SK-N-SH (cell line): ENCODE data around the gene SF3B6. TPM values are rescaled to one million over a fixed set of nuclear protein-coding genes. Genes with fewer than 3 reads are reported as not detected.
A peak's percentile ranks its signal among the peaks of the same experiment; 100 is the strongest.

Experiments
- CTCF ChIA-PET: fragments of 300-600, 350-600 bp; formaldehyde crosslinking; extraction: SDS; loops from one replicate; lab custom pipeline; 2021; lab: Yijun Ruan, JAX
- POLR2A ChIA-PET: fragments of 350-600 bp; sonication (Branson Sonifier 250); formaldehyde crosslinking; extraction: SDS; loops from one replicate; lab custom pipeline; 2020; ENCODE audit warnings: antibody characterized with exemption, inconsistent platforms; lab: Yijun Ruan, JAX
- DNase-seq: peaks from one replicate; pipeline ENCODE4 v3.0.0; 2012
- H2AFZ ChIP-seq: fragments of 200-600 bp; sonication (generic); 2 replicates; pipeline ENCODE4 v1.8.1; 2016; ENCODE audit warnings: antibody characterized with exemption, mild to moderate bottlenecking, low read depth
- H3F3A ChIP-seq: fragments of 200-600 bp; sonication (generic); replicated peaks from 2 replicates; pipeline ENCODE3; 2016; ENCODE audit warnings: antibody characterized with exemption, mild to moderate bottlenecking; ENCODE audit not compliant: insufficient read depth
- H3K27ac ChIP-seq, 2 experiments: fragments of 200-500 bp in 1 of 2; fragments of 200-600 bp in 1 of 2; sonication (Bioruptor generic) in 1 of 2; sonication (generic), shearing (Covaris generic) in 1 of 2; 2 replicates each; pipeline versions ENCODE4 v1.5.1 to v1.6.1; 2014 to 2016; ENCODE audit warnings: low read depth in 2 of 2, inconsistent platforms in 1 of 2, low read length in 1 of 2, mild to moderate bottlenecking in 1 of 2, mixed read lengths in 1 of 2
- H3K27me3 ChIP-seq: fragments of 200-600 bp; sonication (generic), shearing (Covaris generic); 2 replicates; pipeline ENCODE4 v1.6.1; 2016; ENCODE audit warnings: mixed run types; ENCODE audit not compliant: insufficient read depth
- H3K36me3 ChIP-seq, 2 experiments: fragments of 200-500 bp in 1 of 2; fragments of 200-600 bp in 1 of 2; sonication (Bioruptor generic) in 1 of 2; sonication (generic) in 1 of 2; replicated peaks in 1 of 2; 2 replicates each; pipeline versions ENCODE3 to v1.5.1; 2014 to 2016; ENCODE audit warnings: low read length in 1 of 2, mild to moderate bottlenecking in 1 of 2; ENCODE audit not compliant: insufficient read depth in 2 of 2, control insufficient read depth in 1 of 2
- H3K4me1 ChIP-seq, 2 experiments: fragments of 200-500 bp in 1 of 2; fragments of 200-600 bp in 1 of 2; sonication (Bioruptor generic) in 1 of 2; sonication (generic), shearing (Covaris generic) in 1 of 2; 2 replicates each; pipeline versions ENCODE4 v1.5.1 to v1.6.1; 2014 to 2016; ENCODE audit warnings: low read depth in 1 of 2, low read length in 1 of 2, mixed run types in 1 of 2; ENCODE audit not compliant: insufficient read depth in 2 of 2, control insufficient read depth in 1 of 2
- H3K4me2 ChIP-seq: fragments of 200-600 bp; sonication (generic), shearing (Covaris generic); 2 replicates; pipeline ENCODE4 v1.6.1; 2017; ENCODE audit warnings: mixed run types
- H3K4me3 ChIP-seq, 2 experiments: fragments of 200-500 bp in 1 of 2; fragments of 200-600 bp in 1 of 2; sonication (Bioruptor generic) in 1 of 2; sonication (generic), shearing (Covaris generic) in 1 of 2; 2 replicates each; pipeline versions ENCODE4 v1.5.1 to v1.8.1; 2014 to 2016; ENCODE audit warnings: low read depth in 2 of 2, inconsistent platforms in 1 of 2, low read length in 1 of 2, mild to moderate bottlenecking in 1 of 2, mixed read lengths in 1 of 2, moderate library complexity in 1 of 2
- H3K79me2 ChIP-seq: fragments of 200-600 bp; sonication (generic); 2 replicates; pipeline ENCODE4 v1.8.1; 2017; ENCODE audit warnings: mild to moderate bottlenecking; ENCODE audit not compliant: insufficient read depth
- H3K9ac ChIP-seq: fragments of 200-600 bp; sonication (generic); 2 replicates; pipeline ENCODE4 v1.6.1; 2017; ENCODE audit warnings: mixed run types
- H3K9me2 ChIP-seq: fragments of 200-600 bp; sonication (generic); 2 replicates; pipeline ENCODE4 v1.6.1; 2017; ENCODE audit warnings: mixed run types
- H3K9me3 ChIP-seq: fragments of 200-600 bp; sonication (generic); 2 replicates; pipeline ENCODE4 v1.6.1; 2017; ENCODE audit warnings: mixed run types, mild to moderate bottlenecking, moderate library complexity
- H4K20me1 ChIP-seq: fragments of 200-600 bp; sonication (generic); 2 replicates; pipeline ENCODE4 v1.6.1; 2017; ENCODE audit warnings: mild to moderate bottlenecking, mixed run types; ENCODE audit not compliant: insufficient read depth
- CTCF ChIP-seq: fragments of 200-600 bp; sonication (generic); IDR thresholded peaks from 2 replicates; pipeline ENCODE4 v1.6.1; 2017; ENCODE audit warnings: antibody characterized with exemption, mild to moderate bottlenecking, moderate library complexity
- FOXJ3 ChIP-seq: sonication (generic); formaldehyde crosslinking; IDR thresholded peaks from 2 replicates; pipeline ENCODE4 v1.5.1; 2020; ENCODE audit warnings: mild to moderate bottlenecking, missing genetic modification reagents
- FOXM1 ChIP-seq: IDR thresholded peaks from 2 replicates; pipeline ENCODE4 v1.4.0; 2012; ENCODE audit warnings: low read depth, mild to moderate bottlenecking
- GABPA ChIP-seq: IDR thresholded peaks from 2 replicates; pipeline ENCODE4 v1.4.0; 2012; ENCODE audit warnings: low read depth, mild to moderate bottlenecking
- JUND ChIP-seq: IDR thresholded peaks from 2 replicates; pipeline ENCODE4 v1.4.0; 2012
- MEF2A ChIP-seq: IDR thresholded peaks from 2 replicates; pipeline ENCODE4 v1.4.0; 2012; ENCODE audit warnings: low read depth, borderline replicate concordance
- NFIC ChIP-seq: IDR thresholded peaks from 2 replicates; pipeline ENCODE4 v1.4.0; 2012; ENCODE audit warnings: borderline replicate concordance
- NRF1 ChIP-seq: IDR thresholded peaks from 2 replicates; pipeline ENCODE4 v1.6.1; 2012; ENCODE audit warnings: low read depth, mild to moderate bottlenecking, low read length
- PBX3 ChIP-seq: IDR thresholded peaks from 2 replicates; pipeline ENCODE4; 2012
- POLR2AphosphoS5 ChIP-seq: IDR thresholded peaks from 2 replicates; pipeline ENCODE4 v1.6.1; 2012; ENCODE audit warnings: low read depth, low read length
- RCOR1 ChIP-seq: fragments of 150-350 bp; IDR thresholded peaks from 2 replicates; pipeline ENCODE4 v1.6.1; 2017; ENCODE audit warnings: antibody characterized with exemption, low read length
- RFX5 ChIP-seq: IDR thresholded peaks from 2 replicates; pipeline ENCODE4 v1.6.1; 2012; ENCODE audit warnings: mild to moderate bottlenecking, improper control_type of control experiment, low read length
- TCF12 ChIP-seq: IDR thresholded peaks from 2 replicates; pipeline ENCODE4 v1.4.0; 2012
- TEAD4 ChIP-seq: IDR thresholded peaks from 2 replicates; pipeline ENCODE4 v1.4.0; 2012; ENCODE audit warnings: mild to moderate bottlenecking, borderline replicate concordance; ENCODE audit not compliant: insufficient read depth
- YY1 ChIP-seq: IDR thresholded peaks from 2 replicates; pipeline ENCODE4 v1.4.0; 2012; ENCODE audit warnings: low read depth, mild to moderate bottlenecking
- ZBTB33 ChIP-seq: IDR thresholded peaks from 2 replicates; pipeline ENCODE4 v1.4.0; 2012; ENCODE audit warnings: low read depth, borderline replicate concordance
- WGBS: methylation state at CpG from one replicate; pipeline ENCODE4 v1.1.6; 2017; ENCODE audit warnings: low lambda C conversion rate; 5-methylcytosine and 5-hydroxymethylcytosine counted together
- polyA plus RNA-seq, 3 experiments: library from polyadenylated mRNA; depleted of rRNA; stranded (reverse); fragments of >200 nt; gene quantifications; 2 replicates each; pipeline ENCODE4 v1.2.3, GENCODE V29; 2012
- TF ChIP-seq, protein P1 (sequence below): IDR thresholded peaks from 2 replicates; pipeline ENCODE4 v1.4.0; 2012; ENCODE audit warnings: low read depth
- TF ChIP-seq, protein P2 (sequence below): fragments of 150-350 bp; IDR thresholded peaks from 2 replicates; pipeline ENCODE4 v1.6.1; 2017; ENCODE audit warnings: antibody characterized with exemption, low read length, low read depth, borderline replicate concordance

Gene SF3B6
- polyA plus RNA-seq, 1 of the 3 experiments (the other 2 are of a cell fraction): 275 TPM

DNA sequence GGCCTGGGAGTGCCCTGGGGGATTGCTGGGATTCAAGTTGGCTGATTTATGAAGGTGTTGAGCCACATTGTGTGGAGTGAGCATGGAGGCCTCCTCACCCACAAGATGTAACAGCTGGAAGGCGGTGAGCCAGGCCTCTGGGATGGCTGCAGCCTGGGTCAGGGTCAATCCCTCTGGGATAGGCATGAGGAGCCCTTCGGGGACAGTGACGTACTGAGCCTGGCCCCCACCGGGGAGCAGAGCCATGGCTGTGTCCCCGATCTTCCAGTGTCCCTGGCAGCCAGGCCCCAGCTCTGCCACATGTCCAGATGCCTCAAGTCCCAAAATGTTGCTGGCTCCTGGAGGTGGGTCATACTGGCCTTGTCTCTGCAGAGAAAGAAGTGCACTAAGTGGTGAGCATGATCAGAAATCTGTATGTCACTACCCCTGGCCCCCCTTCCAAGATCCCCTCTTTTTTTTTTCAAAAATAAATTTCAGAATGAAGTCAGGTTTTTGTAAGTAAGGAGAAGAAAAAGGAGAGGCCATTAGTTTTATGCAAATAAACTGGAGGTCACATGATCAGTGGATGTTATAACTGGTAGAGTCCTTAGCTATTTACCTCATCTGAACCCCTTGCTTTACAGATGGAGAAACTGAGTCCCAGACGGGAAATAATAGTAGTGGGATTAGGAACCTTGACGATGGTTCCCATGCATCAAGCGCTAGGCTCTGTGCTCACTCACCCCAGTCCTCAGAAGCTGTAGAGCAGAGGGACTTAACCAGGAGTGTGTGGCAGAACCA lies 6.9 kb upstream of the SF3B6 start:
- peak overlapping the region; percentile 86 to 95 for H3K27ac ChIP-seq
- no peak for DNase-seq
- H3K79me2 ChIP-seq: peaks cover 13% of the 10 kb centered on the region; the same call in 1 of the 2 replicates
- H3K36me3 ChIP-seq: peaks cover 30 to 38% of the 10 kb centered on the region in 2 experiments
- peak overlapping the region; percentile 87 for H3K4me2 ChIP-seq
- H4K20me1 ChIP-seq: no peaks in the 10 kb centered on the region
- no peaks in the 10 kb centered on the region for H3K9me3 ChIP-seq
- WGBS: 85% methylated on average over 8 of the region's 8 CpGs
- H3K4me1 ChIP-seq: peaks cover 0 to 21% of the 10 kb centered on the region in 2 experiments; a peak in 2 of 4 replicates
- H3F3A ChIP-seq: peaks cover 40% of the 10 kb centered on the region
- peak overlapping the region; percentile 82 for H3K9ac ChIP-seq
- ChIA-PET POLR2A (interaction anchor here (0.7 to 3.0 kb wide), 11 partner anchors 28 to 744 kb away, joined by 4 to 66 read pairs (median 6); partner anchors contain the start of genes ATAD2B, CENPO, FAM228B and FKBP1B), CTCF (interaction anchor here (0.6 to 5.8 kb wide), 33 partner anchors 9 to 903 kb away, joined by 3 to 75 read pairs (median 6); partner anchors contain the start of genes ATAD2B, FAM228B, FKBP1B and ITSN2)
- no peaks in the 10 kb centered on the region for H3K9me2 ChIP-seq
- H2AFZ ChIP-seq: peak overlapping the region; percentile 95
- TF ChIP-seq NRF1 (no peak), POLR2AphosphoS5 (no peak), GABPA (no peak), NFIC (no peak), RCOR1 (no peak; the same call in 1 of the 2 replicates), PBX3 (no peak), YY1 (no peak), TCF12 (no peak), RFX5 (no peak), FOXJ3 (CRISPR knock-in tag) (no peak), TEAD4 (no peak), CTCF (no peak), FOXM1 (no peak), JUND (no peak), MEF2A (no peak), ZBTB33 (no peak)
- TF ChIP-seq, protein P1, sequence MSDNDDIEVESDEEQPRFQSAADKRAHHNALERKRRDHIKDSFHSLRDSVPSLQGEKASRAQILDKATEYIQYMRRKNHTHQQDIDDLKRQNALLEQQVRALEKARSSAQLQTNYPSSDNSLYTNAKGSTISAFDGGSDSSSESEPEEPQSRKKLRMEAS: no peak
- TF ChIP-seq, protein P2, sequence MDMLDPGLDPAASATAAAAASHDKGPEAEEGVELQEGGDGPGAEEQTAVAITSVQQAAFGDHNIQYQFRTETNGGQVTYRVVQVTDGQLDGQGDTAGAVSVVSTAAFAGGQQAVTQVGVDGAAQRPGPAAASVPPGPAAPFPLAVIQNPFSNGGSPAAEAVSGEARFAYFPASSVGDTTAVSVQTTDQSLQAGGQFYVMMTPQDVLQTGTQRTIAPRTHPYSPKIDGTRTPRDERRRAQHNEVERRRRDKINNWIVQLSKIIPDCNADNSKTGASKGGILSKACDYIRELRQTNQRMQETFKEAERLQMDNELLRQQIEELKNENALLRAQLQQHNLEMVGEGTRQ: no peak
- no peaks in the 10 kb centered on the region for H3K27me3 ChIP-seq
- H3K4me3 ChIP-seq: peak overlapping the region; percentile 66 to 72
